NCI-H446 treated with DMSO at 0.1 percent for 48 hours (cell line): ENCODE results near the gene AMBP.

Experiments
- DNase-seq: peaks from one replicate; lab custom pipeline; 2025; lab: John Stamatoyannopoulos, UW

The AMBP gene

GRCh38 chr9:114112778-114113584 is 34.9 kb upstream of the AMBP start:
- DNase-seq = no peak

GRCh38 chr9:114112325-114112724 is 34.2 kb upstream of the AMBP start:
- DNase-seq = no peak

GRCh38 chr9:114110180-114110579 is 32.1 kb upstream of the AMBP start:
- no peak for DNase-seq

GRCh38 chr9:114109124-114109523 is 31.0 kb upstream of the AMBP start:
- no peak for DNase-seq

- DNase-seq = no peak
Measured at GRCh38 chr9:114108016-114108833, 30.1 kb upstream of the AMBP start.

GRCh38 chr9:114107286-114108001 is 29.3 kb upstream of the AMBP start:
- no peak for DNase-seq

- DNase-seq = no peak
Measured at GRCh38 chr9:114105236-114105635, 27.1 kb upstream of the AMBP start.

GRCh38 chr9:114102484-114102883 is 24.4 kb upstream of the AMBP start:
- no peak for DNase-seq

GRCh38 chr9:114100536-114100935 is 22.4 kb upstream of the AMBP start:
- no peak for DNase-seq

GRCh38 chr9:114099669-114100270 is 21.7 kb upstream of the AMBP start:
- DNase-seq = no peak

GRCh38 chr9:114098936-114099668 is 21.0 kb upstream of the AMBP start, which contains the start of gene KIF12:
Gene KIF12, minus strand, starts transcription at chr9:114099292. Its CDS starts 16 bp downstream, at chr9:114099276.
- no peak for DNase-seq

- no peak for DNase-seq
Measured at GRCh38 chr9:114098021-114098935, 20.2 kb upstream of the AMBP start.

- no peak for DNase-seq
Measured at GRCh38 chr9:114097613-114098020, 19.5 kb upstream of the AMBP start.

GRCh38 chr9:114096866-114097612 is 18.9 kb upstream of the AMBP start:
- no peak for DNase-seq

- DNase-seq = no peak
Measured at GRCh38 chr9:114096041-114096511, 18.0 kb upstream of the AMBP start.

- no peak for DNase-seq
Measured at GRCh38 chr9:114094971-114095370, 16.9 kb upstream of the AMBP start.

GRCh38 chr9:114093761-114094505 is 15.8 kb upstream of the AMBP start:
- no peak for DNase-seq

- no peak for DNase-seq
Measured at GRCh38 chr9:114093031-114093471, 15.0 kb upstream of the AMBP start.

- no peak for DNase-seq
Measured at GRCh38 chr9:114092336-114092735, 14.2 kb upstream of the AMBP start.
